HUDEP-2 (cell line): ENCODE data around the gene ZNF768.
A peak's percentile ranks its signal among the peaks of the same experiment; 100 is the strongest.

Experiments
- DNase-seq, 76 experiments: peaks; one replicate each; lab custom pipeline; 2025; ENCODE audit not compliant: unreplicated experiment in 76 of 76; lab: John Stamatoyannopoulos, UW

ZNF768 gene

DNA sequence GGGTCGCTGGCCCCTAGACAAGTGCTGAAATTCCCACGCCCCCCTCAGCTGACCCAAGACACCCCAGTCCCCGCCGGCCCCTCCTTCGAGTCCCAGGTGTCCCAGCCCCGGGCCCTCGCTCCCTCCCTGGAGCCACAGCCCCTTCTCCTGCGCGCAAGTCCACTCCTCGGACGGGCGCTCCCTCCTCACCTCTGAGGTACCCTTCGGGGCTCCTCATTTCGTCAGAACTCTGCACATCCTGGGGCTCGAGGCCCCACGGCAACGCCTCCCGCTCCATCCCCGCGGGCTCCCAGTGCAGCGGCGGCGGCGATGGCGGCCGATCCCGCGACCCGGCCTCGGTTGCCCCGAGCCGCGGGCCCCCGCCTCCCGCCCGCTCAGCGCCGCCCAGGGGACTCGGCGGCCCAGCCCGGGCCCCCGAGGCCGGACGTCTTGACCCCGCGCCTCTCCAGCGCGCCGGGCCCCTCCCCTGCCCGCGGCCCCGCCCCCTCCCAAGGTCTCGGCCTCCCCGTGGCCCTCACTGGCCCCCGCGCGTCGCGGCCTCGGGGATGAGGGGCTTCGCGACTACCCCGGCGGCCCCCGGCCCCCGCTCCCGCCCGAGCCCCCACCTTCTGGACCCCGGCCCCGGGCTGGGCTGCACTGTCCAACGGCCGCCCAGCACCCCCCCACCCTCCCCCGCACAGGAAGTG lies at the start of gene ZNF768:
Gene ZNF768 (minus strand): TSS at position 430 of the 686 bp plus-strand sequence. CDS start 153 bp downstream, at position 277.
- DNase-seq: peak in 13 of 76 experiments; percentile 20 to 67 (median 55)

DNA sequence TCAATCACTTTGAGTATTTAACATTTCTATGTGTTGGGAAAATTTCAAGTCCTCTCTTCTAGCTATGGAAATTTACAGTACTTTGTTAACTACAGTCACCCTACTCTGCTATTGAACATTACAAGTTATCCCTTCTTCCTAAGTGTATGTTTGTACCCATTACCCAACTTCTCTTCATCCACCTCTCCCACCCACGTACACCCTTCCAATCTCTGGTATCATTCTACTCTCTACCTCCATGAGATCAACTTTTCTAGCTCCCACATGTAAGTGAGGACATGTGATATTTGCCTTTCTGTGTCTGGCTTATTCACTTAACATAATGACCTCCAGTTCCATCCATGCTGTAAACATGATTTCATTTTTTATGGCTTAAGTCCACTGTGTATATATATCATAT lies 48.3 kb upstream of the ZNF768 start:
- DNase-seq: no peak

DNA sequence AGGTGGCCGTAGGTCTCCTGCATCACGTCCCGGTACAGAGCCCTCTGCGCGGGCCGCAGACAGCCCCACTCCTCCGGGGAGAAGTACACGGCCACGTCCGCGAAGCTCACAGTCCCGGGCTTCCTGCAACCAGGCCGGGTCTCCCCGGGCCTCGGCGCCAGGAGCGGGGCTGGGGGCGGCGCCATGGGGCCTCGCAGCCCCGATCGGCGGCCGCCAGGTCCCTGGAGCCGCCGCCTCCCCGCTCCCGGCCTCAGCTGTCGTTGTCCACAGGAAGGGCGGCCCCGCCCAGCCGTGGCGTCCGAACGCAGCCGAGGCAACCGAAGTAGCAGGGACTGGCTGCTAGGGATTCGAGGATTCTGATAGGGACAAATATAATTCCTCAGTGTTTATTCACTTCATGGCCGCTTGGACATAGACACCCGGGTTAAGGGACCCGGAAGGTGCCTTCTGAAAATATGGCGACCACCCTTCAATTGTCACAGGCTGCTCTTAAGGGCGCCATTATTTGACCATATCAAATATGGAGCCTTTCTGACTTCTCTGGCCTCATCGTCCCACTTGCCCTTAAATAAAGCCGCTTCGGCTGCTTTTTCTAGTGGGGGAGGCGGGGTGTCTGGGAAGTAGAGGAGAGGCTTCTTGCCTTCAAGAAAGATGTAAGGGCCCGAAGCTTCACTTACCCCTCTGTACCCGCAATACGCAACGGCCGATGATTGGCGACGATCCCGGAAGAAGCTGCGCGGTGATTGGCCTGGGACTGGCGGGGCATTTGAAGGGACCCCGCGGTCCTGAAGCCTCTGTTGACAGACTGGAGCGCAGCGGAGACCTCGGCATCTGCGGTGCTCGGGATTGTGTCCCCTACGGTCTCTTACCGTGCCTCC lies 45.3 kb upstream of the ZNF768 start, which contains the start of gene ZNF688:
Gene ZNF688 (minus strand): TSS at position 270 of the 878 bp plus-strand sequence. CDS start 85 bp downstream, at position 185.
- peak in 75 of 76 experiments; percentile 50 to 97 (median 91) for DNase-seq

DNA sequence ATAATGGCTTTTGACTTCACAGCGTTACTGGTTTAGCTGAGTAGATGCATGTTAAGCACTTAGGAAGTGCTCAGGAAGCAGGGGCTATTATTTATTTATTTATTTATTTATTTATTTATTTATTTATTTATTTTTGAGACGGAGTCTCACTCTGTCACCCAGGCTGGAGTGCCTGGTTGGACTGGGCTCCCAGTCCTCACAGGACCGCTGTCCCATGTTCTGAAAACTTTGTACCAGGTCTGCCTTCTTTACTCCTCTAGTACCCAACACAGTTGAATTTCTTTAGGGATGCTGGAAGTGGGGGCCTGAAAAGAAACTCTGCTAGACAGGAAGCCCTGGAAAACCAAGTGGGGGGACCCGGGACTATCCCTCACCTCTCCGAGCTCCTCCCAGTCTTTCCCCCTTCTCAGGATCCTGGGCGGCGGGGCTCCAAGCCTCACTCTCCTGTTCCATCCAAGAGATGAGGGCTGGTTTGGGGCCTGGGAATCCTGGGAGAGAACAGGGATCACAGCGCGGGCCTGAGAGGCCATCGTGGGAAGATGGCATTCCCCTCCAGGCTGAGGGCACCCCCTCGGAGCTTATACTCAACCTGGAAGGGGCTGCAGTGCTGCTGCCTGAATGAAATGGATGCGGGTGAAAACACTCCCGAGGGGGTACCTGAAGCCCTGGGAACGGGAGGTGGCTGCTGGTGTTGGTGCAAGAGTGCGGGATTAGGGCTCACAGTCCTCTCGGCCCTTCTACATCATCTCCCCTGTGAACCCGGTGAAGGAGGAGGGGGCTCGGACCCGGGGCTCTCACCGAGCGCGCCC lies 44.5 kb upstream of the ZNF768 start:
- DNase-seq: peak in 1 of 76 experiments; percentile 51

DNA sequence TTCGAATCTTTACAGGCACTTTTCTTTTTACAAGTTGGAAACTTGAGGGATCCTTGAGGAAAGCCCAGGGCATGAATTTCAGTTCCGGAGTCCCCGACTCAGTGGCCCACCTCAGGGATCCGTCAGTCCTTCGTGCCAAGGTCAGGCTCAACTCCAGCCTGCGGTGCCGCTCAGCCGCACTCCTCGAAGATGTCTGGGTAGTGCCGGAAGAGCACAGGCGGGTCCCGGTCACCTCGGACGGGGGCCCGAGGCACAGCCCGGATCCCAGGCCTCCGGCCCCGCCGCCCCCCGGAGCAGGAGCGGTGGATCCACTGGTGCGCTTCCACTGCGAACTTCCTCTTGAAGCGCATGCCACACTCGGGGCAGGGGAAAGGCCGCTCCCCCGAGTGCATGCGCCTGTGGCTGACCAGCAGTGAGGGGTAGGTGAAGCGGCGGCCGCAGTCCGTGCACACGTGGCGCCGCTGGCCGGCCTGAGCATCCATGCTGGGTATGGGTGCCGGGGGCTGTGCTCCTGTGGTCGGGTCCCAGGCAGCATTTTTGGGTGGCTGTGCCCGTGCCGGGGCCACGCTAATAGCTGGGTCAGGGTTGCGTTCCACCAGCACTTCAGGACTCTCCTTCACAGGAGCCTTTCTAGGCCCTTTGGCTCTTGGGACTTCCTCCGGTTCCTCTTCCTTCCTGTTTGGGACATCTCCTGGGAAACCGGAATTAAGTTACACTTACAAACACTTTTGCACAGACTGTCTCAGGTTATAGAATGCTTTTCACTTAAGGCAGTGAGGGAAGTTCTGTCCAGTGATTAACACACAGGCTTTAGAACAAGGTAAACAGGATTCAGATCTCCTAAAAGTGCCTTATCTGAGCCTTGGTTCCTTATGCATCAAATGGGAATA lies 43.6 kb upstream of the ZNF768 start:
- no peak for DNase-seq

DNA sequence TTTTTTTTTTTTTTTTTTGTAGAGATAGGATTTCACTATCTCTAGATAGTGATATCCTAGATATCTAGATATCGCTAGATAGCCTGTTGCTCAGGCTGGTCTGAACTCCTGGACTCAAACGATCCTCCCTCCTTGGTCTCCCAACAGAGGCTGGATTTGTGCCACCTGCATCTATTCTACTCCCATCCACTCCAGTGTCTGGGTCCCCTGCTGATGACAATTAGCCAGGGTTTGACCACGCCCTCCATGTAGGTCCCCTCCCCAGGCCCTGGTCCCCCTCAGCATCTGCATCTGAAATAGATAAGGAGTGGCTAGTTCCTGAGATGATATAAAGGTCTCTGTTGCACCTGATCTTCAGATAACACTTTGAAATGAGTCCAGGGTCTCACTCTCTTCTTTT lies 42.9 kb upstream of the ZNF768 start:
- no peak for DNase-seq

DNA sequence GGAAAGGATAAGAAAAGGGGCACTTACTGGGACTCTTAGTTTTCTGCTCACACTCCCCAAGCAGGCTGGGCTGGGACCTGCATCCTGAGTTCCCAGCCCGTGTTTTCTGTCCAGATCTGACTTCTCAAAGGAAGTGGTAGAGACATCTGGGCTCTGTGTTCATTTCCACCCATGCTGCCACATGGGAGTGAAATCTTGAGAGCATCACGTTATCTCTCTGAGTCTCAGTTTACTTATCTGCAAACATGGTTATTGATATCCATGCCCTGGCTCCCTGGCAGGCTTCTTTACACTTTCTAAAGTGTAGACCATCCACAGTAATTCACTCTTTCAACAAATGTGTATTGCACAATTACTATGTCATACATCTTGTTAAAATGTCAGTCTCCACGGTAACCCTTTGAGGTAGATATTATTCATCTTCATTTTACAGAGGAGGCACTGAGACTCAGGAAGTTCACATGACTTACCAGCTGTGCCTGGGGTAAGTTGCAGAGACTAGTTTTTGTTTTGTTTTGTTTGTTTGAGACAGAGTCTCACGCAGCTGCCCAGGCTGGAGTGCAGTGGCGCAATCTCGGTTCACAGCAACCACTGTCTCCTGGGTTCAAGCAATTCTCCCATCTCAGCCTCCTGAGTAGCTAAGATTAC lies 41.7 kb upstream of the ZNF768 start:
- no peak for DNase-seq

DNA sequence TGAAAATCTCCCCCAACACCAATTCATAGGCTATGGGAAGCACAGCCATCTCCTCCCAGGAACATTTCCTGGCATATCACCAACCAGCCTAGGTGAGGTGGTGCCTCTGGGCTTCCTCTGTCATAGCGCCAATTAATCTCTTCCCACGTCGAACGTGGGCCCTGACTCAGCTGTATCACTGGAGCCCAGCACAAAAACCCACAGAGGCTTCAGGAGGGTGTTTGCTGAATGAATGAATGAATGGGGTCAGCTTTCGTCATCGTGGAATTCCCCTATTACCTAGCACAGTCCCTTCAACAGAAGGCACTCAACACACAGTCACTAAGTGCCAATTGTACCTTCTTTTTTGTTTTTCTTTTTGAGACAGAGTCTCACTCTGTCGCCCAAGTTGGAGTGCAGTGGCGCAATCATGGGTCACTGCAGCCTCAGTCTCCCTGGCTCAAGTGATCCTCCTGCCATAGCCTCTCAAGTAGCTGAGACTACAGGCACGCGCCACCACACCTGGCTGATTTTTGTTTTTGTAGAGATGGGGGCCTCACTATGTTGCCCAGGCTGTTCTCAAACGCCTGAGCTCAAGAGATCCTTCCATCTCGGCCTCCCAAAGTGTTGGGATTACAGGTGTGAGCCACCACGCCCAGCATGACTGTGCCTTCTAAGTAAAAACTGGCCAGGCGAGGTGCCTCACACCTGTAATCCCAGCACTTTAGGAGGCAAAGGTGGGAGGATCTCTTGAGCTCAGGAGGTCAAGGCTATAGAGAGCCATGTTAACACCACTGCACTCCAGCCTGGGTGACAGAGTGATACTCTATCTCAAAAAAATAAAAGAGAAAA lies 41.0 kb upstream of the ZNF768 start:
- no peak for DNase-seq

DNA sequence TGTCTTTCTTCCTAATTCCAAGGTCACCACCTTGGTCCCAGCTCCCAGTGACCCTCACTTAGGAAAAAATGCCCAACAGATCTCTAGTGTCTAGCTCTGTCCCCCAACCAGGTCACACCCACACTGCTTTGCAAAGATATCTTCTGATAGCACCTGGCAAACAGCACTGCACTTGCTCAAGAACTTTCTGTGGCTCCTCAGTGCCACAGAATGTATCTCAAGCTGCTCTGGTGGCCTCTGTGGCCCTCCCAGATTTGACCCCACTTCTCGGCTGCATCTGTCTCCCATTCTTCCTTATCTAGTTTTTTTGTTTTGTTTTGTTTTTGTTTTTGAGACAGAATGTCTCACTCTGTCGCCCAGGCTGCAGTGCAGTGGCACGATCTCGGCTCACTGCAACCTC lies 40.2 kb upstream of the ZNF768 start:
- DNase-seq: no peak

DNA sequence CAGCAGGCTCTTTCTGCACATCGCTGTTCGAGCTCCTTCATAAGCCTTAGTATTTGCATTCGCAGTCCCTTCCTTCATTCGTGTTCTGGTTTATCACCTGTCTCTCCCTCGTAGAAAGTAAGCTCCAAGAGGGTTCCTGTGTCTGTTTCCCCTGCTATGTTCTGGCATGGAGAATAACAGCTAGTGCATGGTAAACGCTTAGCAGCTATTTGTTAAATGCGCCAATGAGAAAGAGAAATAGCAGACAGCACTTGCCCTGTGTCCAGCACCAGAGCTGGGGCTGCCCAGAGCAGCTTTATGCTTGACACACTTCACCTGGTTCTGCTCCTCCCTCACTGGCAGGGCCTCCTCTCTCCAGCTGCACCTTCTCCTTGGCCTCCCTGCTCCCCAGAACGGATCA lies 39.6 kb upstream of the ZNF768 start:
- no peak for DNase-seq

DNA sequence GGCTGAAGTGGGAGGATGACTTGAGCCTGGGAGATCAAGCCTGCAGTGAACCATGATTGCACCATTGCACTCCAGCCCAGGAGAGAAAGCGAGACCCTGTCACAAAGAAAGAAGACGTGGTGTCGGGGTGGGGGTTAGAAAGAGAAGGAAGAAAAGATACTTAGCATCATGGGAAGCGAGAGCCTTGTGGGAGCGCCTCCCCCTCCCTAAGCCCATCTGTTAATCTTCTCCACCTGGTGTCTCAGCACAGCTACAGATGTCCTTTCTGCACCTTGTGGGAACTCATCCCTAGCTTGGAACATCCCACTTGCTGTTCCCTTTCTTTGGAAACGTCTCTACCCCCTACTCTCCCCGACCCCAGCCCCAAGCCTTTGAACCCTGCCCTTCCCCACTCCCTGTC lies 39.2 kb upstream of the ZNF768 start:
- DNase-seq: no peak

DNA sequence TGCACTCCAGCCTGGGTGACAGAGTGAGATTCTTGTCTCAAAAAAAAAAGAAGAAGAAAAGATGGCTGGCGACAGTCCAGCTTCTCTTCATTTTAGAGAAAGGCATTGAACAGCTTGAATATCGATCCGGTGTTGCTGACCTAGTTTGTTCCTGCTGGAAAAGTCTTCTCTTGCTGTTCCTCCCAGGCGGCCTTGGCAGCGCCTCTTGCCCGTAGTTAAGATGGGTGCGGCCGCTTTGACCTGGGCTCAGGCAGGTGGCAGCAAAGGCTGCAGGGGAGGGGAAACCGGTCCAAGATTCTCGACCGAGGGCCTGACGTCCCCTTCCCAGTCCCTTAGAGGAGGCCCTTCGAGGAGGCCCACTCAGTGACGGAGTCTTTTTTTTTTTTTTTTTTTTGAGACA lies 35.7 kb upstream of the ZNF768 start:
- no peak for DNase-seq

DNA sequence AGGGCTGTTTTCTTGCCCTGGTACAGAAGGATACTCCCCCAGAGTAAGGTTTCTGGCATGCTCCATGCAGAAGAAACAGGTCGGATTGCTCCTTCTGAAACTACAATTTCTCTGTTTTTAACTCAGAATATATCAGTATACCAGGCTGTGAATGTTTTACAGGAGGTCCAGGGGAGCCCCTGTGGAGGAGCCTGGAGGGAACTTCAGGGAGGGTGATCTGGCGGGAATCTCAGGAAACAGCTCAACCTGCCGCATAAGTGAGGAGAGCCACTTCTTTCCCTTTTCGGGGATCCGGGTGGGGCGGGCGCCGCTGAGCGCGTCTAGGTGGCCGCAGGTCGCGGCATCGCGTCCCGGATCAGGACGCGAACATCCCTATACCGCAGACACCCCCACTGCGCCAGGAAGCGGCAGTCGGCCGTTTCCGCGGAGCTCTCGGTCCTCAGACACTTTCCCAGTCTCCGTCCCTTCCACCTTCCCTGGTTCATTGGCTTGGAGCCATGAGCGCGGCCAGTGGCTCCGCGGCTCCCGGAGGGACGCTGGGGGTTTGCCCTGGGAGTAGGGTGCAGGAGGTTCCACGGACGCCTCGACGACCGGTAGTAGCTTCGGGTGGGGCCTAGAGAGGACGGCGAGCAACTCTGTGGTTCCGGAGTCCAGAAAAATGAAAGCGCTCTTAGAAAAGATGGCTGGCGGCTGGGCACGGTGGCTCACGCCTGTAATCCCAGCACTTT lies 34.9 kb upstream of the ZNF768 start:
- DNase-seq: no peak

DNA sequence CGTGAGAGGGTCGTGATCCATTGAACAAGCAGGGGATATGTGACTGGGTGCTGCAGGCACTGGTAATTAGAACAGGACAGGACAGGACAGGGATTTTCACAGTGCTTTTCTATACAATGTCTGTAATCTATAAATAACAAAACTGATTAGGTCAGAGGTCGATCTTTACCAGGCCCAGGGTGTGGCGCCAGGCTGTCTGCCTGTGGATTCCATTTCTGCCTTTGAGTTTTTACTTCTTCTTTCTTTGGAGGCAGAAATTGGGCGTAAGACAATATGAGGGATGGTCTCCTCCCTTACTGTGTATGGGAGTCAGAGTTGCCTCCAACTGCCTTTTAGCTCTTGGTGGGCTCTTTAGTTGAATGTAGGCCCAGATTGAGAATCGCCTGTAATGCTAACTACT lies 33.3 kb upstream of the ZNF768 start:
- DNase-seq: peak in 1 of 76 experiments; percentile 20

DNA sequence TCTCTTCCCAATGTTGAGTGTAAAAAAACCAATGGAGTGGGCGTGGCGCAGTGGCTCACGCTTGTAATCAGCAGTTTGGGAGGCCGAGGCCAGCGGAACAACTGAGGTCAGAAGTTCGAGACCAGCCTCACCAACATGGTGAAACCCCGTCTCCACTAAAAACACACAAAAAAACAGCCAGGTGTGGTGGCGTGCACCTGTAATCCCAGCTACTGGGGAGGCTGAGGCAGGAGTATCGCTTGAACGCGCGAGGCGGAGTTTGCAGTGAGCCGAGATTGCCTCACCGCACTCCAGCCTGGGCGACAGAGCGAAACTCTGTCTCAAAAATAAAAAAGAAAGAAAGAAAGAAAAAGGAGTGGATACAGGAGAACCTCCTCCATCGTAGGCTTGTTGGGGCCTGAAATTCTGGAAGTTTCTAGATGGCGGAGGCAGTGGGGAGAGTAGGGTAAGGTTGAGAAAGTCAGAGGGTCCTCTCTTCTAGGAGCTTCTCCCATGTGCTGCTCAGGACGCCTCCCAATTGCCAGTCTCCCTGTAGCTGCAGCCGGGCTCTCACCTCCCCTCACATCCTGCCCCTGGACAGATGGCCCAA lies 32.5 kb upstream of the ZNF768 start:
- no peak for DNase-seq

DNA sequence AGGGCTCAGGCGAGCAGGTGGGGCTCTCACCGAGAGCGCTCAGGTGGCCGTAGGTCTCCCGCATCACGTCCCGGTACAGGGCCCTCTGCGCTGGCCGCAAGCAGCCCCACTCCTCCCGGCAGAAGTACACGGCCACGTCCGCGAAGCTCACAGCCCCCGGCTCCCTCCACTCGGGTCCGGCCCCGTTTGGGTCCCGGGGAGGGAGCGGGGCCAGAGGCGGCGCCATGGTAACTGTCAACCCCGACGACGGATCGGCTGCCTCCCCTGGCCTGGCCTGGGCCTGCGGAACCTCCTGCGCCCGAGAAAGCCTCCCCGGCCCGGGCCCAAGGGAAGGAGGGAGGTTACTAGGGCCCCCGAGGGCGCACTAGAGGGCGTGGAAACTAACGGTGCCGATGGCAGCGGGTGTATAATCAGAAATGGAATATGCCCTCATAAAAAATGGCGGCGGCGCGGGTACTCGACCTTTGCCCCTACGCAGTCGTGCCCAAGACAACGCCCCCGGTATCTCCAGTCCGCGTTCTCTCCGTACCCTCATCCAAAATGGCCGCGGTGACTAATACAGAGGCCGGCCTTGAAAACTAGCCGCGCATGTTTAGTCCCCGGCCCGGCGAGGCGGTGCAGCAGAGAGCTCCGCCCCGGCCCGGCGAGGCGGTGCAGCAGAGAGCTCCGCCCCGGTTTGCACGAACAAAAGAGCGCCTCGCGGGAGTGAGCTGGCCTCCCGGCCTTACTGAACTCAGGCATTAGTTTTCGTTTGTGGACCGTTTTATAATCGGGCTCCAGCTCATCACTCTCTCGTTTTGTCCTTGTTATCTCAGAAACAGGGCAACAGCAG lies 31.8 kb upstream of the ZNF768 start, which contains the start of gene ZNF764:
Gene ZNF764 (minus strand): TSS at position 418 of the 832 bp plus-strand sequence. CDS start 192 bp downstream, at position 226.
- peak in 74 of 76 experiments; percentile 66 to 99 (median 96) for DNase-seq

DNA sequence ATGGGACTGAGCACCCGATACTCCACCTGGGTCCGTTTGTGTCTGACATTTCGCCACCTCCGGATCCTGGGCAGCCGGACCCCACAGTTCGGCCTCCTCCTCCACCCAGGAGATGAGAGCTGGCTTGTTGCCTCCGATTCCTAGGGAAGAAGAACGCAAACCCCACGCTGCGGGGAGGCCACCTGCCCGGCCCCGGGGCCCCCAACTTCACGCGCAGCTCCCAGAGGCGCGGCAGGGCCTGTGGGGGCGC lies 31.3 kb upstream of the ZNF768 start:
- peak in 3 of 76 experiments; percentile 35 to 47 (median 46) for DNase-seq
